ENCODE results near the gene IL20RA.

- no peak for TF ChIP-seq CTCF (conservative IDR thresholded peaks at IDR 0.05)
- no peak for TF ChIP-seq ZFX (IDR thresholded peaks at IDR 0.05)
Measured at GRCh38 chr6:136989571-136990241, 55.1 kb downstream of the IL20RA start.

Measured in C4-2B (cell line).